Ovary (tissue), 3 donors: Measurements from ENCODE around the gene C1orf53.

ENCODE experiments used
- CTCF ChIP-seq, 3 donors: fragments of 450-650 bp in 2 of 3; fragments of 200-600 bp in 1 of 3; IDR thresholded peaks; one replicate each; pipeline versions ENCODE4 v1.5.1 to v1.8.0; 2016 to 2022; ENCODE audit warnings: antibody characterized with exemption in 3 of 3, mild to moderate bottlenecking in 1 of 3
- POLR2A ChIP-seq: fragments of 450-650 bp; IDR thresholded peaks from one replicate; pipeline ENCODE4 v1.6.1; 2017; ENCODE audit warnings: antibody characterized with exemption, mild to moderate bottlenecking, moderate library complexity
- donor health status: DM: no; HTN: no; CAD: no.

- TF ChIP-seq CTCF (IDR thresholded peaks at IDR 0.05) (no peak), POLR2A (no peak)
Measured at GRCh38 chr1:197923038-197923437, 20.6 kb downstream of the C1orf53 start.
